Omental fat pad (tissue), 4 donors: ENCODE data around the gene EXT2. TPM values are rescaled to one million over a fixed set of nuclear protein-coding genes. Genes with fewer than 3 reads are reported as not detected.

Source experiments
- ATAC-seq: fragments of 150-250 bp; one replicate; pipeline ENCODE4 v1.9.1; 2016; ENCODE audit warnings: mild to moderate bottlenecking, moderate library complexity; ENCODE audit not compliant: low FRiP score
- DNase-seq: peaks from one replicate; pipeline ENCODE4 v3.0.0-alpha.2; 2019; ENCODE audit warnings: low spot score
- CTCF ChIP-seq, 3 donors: fragments of 450-650 bp; IDR thresholded peaks; one replicate each; pipeline ENCODE4 v1.5.1; 2016 to 2017; ENCODE audit warnings: antibody characterized with exemption in 3 of 3, mild to moderate bottlenecking in 3 of 3, moderate library complexity in 2 of 3
- total RNA-seq, 4 donors: library from RNA; depleted of rRNA; stranded (reverse); fragments of >200 nt; gene quantifications; one replicate each; pipeline ENCODE4 v1.1.0, GENCODE V29; 2016

The EXT2 gene
- total RNA-seq, 4 donors from 2014 or later = 60.5 to 91.0 (median 76.1) TPM

- no peak for TF ChIP-seq CTCF (IDR thresholded peaks at IDR 0.05)
- no peak for DNase-seq
- ATAC-seq = no peak
These were observed 51.5 kb downstream of the EXT2 start for GRCh38 chr11:44146931-44147330.

GRCh38 chr11:44147751-44148150 is 52.3 kb downstream of the EXT2 start:
- no peak for TF ChIP-seq CTCF (IDR thresholded peaks at IDR 0.05)
- no peak for DNase-seq
- ATAC-seq = no peak

- no peak for TF ChIP-seq CTCF (IDR thresholded peaks at IDR 0.05)
- ATAC-seq = no peak
- DNase-seq = no peak
These were observed 54.2 kb downstream of the EXT2 start for GRCh38 chr11:44149651-44150050.

- no peak for TF ChIP-seq CTCF (IDR thresholded peaks at IDR 0.05)
- no peak for ATAC-seq
- no peak for DNase-seq
These were observed 54.9 kb downstream of the EXT2 start for GRCh38 chr11:44150401-44150800.

GRCh38 chr11:44157019-44157418 is 61.5 kb downstream of the EXT2 start:
- DNase-seq = no peak
- TF ChIP-seq CTCF (IDR thresholded peaks at IDR 0.05) = no peak
- no peak for ATAC-seq

GRCh38 chr11:44158384-44158783 is 62.9 kb downstream of the EXT2 start:
- no peak for TF ChIP-seq CTCF (IDR thresholded peaks at IDR 0.05)
- no peak for ATAC-seq
- DNase-seq = no peak

- no peak for DNase-seq
- ATAC-seq = no peak
- no peak for TF ChIP-seq CTCF (IDR thresholded peaks at IDR 0.05)
These were observed 64.6 kb downstream of the EXT2 start for GRCh38 chr11:44159848-44160721.
